ENCODE measurements around the gene GNPTG.
"Not testable (repeated sequence)": the region's sequence is repeated elsewhere in the genome, so short reads cannot be mapped to it uniquely, and the experiment has no call there.

The GNPTG gene

DNA sequence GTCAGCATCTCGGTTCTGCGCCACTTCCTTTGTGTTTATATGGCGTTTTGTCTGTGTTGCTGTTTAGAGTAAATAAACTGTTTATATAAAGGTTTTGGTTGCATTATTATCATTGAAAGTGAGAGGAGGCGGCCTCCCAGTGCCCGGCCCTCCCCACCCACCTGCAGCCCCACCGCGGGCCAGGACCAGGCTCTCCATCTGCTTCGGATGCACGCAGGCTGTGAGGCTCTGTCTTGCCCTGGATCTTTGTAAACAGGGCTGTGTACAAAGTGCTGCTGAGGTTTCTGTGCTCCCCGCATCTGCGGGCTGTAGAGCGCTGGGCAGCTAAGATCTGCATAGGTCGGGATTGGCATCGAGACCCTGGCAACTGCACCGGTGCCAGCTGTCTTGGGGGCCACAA is 26.5 kb upstream of the GNPTG start:
- peaks cover 0 to under 1% (median 0%) of the 10 kb centered on the region in 5 experiments for H3K9me3 ChIP-seq (ENCODE audit: control extremely low read depth in 1 of 5, control insufficient read depth in 4 of 5, insufficient read depth in 2 of 5, low read depth in 1 of 5, low read length in 4 of 5)
- WGBS (ENCODE audit: insufficient coverage) = 97% methylated on average over 12 of the region's 15 CpGs
- CTCF ChIA-PET = interaction anchor here (1.4 kb wide), 1 partner anchor 11 kb away, joined by 3 read pairs; no protein-coding TSS in a partner anchor
- no peak for DNase-seq
- H3K27ac ChIP-seq (ENCODE audit: insufficient read depth in 1 of 2, low read depth in 1 of 2, low read length in 2 of 2, poor library complexity in 1 of 2, severe bottlenecking in 2 of 2) = no peak overlapping the region
- peaks cover 0 to 49% (median 35%) of the 10 kb centered on the region in 4 experiments for H3K36me3 ChIP-seq (ENCODE audit: control insufficient read depth in 4 of 4, insufficient read depth in 4 of 4, low read length in 3 of 4)
- peaks cover 0 to 4% (median 0%) of the 10 kb centered on the region in 5 experiments for H3K27me3 ChIP-seq (replicated peaks in 2 of 5; ENCODE audit: control insufficient read depth in 4 of 5, insufficient read depth in 5 of 5, low read length in 4 of 5)
- H3K4me3 ChIP-seq (ENCODE audit: control insufficient read depth in 1 of 7, extremely low read depth in 1 of 7, insufficient read depth in 4 of 7, low read depth in 2 of 7, low read length in 6 of 7) = no peak overlapping the region
- H3K4me1 ChIP-seq (ENCODE audit: control extremely low read depth in 1 of 4, control insufficient read depth in 4 of 4, insufficient read depth in 4 of 4, low read length in 3 of 4) = no peaks in the 10 kb centered on the region
- POLR2A ChIA-PET = no interaction called here

DNA sequence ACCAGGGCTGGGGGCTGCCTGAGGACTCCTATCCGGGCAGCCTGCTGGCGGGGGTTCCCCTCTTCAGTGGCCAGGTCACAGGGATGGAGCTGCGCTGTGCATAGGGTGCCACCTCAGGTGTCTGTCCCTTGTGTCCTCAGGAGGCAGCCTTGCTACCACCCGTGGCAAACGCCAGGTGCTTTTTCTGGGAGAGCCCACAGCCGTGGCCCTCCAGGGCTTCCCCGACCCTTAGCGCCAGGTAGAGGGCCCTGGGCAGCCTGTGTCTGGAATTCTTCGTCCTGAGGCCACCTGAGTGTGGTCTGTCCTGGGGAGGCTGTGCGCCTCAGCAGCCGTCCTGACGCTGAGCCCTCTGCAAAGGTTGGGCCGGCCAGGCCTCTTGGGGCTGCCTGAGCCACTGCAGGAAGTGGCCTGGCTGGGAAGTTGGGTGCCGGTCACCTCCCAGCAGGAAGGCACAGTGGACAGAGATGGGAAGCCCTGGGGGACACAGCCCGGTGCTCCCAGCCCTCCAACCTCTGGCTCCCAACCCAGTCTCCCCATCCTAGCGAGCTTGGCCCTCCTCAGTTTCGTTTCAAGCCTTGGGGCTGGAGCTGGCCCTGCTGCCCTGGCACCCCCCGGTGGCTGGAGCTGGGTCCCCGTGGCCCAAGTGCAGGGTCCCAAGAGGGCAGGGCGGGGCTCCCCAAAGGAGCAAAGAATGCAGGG is 25.9 kb upstream of the GNPTG start:
- H3K27ac ChIP-seq (ENCODE audit: insufficient read depth in 1 of 2, low read depth in 1 of 2, low read length in 2 of 2, poor library complexity in 1 of 2, severe bottlenecking in 2 of 2) = no peak overlapping the region
- ChIA-PET POLR2A (interaction anchor here (0.6 kb wide), 1 partner anchor 51 kb away, joined by 4 read pairs; no protein-coding TSS in a partner anchor), CTCF (interaction anchor here (0.9 to 1.4 kb wide), 2 partner anchors 11 to 14 kb away, joined by 3 read pairs; no protein-coding TSS in a partner anchor)
- H3K4me1 ChIP-seq (ENCODE audit: control extremely low read depth in 1 of 4, control insufficient read depth in 4 of 4, insufficient read depth in 4 of 4, low read length in 3 of 4) = peaks cover 0 to under 1% (median under 1%) of the 10 kb centered on the region in 4 experiments
- H3K9me3 ChIP-seq (ENCODE audit: control extremely low read depth in 1 of 5, control insufficient read depth in 4 of 5, insufficient read depth in 2 of 5, low read depth in 1 of 5, low read length in 4 of 5) = peaks cover 0 to 4% (median 2%) of the 10 kb centered on the region in 5 experiments
- peaks cover 0 to 9% (median 0%) of the 10 kb centered on the region in 5 experiments for H3K27me3 ChIP-seq (replicated peaks in 2 of 5; ENCODE audit: control insufficient read depth in 4 of 5, insufficient read depth in 5 of 5, low read length in 4 of 5)
- 90% methylated on average over 20 of the region's 20 CpGs for WGBS (ENCODE audit: insufficient coverage)
- no peak overlapping the region for H3K4me3 ChIP-seq (ENCODE audit: control insufficient read depth in 1 of 7, extremely low read depth in 1 of 7, insufficient read depth in 4 of 7, low read depth in 2 of 7, low read length in 6 of 7)
- peaks cover 0 to 44% (median 30%) of the 10 kb centered on the region in 4 experiments for H3K36me3 ChIP-seq (ENCODE audit: control insufficient read depth in 4 of 4, insufficient read depth in 4 of 4, low read length in 3 of 4)
- DNase-seq = no peak

DNA sequence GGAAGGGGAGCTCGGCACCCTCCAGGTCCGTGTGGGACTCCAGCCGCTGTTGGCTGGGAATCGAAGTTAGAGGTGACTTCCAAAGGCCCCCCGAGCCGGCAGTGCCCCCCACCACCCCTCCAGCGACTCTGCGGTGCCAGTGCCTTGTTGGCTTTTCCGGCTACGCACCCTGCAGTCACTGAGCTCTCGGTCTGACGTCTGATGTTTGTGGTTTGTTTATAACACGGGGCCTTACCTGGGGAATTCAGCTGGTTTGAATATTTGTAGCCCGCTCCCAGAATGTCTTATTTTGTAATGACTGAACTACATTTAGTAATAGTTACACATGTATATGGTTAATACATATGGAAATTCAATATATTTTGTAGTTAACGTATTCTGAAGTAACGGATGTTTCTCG is 25.3 kb upstream of the GNPTG start:
- H3K9me3 ChIP-seq (ENCODE audit: control extremely low read depth in 1 of 5, control insufficient read depth in 4 of 5, insufficient read depth in 2 of 5, low read depth in 1 of 5, low read length in 4 of 5) = peaks cover 0 to 4% (median 2%) of the 10 kb centered on the region in 5 experiments
- ChIA-PET POLR2A (interaction anchor here (0.6 kb wide), 1 partner anchor 51 kb away, joined by 4 read pairs; no protein-coding TSS in a partner anchor), CTCF (interaction anchor here (0.9 to 1.4 kb wide), 2 partner anchors 12 to 13 kb away, joined by 3 read pairs; no protein-coding TSS in a partner anchor)
- peaks cover 0 to 39% (median 27%) of the 10 kb centered on the region in 4 experiments for H3K36me3 ChIP-seq (ENCODE audit: control insufficient read depth in 4 of 4, insufficient read depth in 4 of 4, low read length in 3 of 4)
- H3K27me3 ChIP-seq (replicated peaks in 2 of 5; ENCODE audit: control insufficient read depth in 4 of 5, insufficient read depth in 5 of 5, low read length in 4 of 5) = peaks cover 0 to 15% (median 0%) of the 10 kb centered on the region in 5 experiments
- no peak overlapping the region for H3K4me3 ChIP-seq (ENCODE audit: control insufficient read depth in 1 of 7, extremely low read depth in 1 of 7, insufficient read depth in 4 of 7, low read depth in 2 of 7, low read length in 6 of 7)
- H3K4me1 ChIP-seq (ENCODE audit: control extremely low read depth in 1 of 4, control insufficient read depth in 4 of 4, insufficient read depth in 4 of 4, low read length in 3 of 4) = peaks cover 0 to 6% (median 3%) of the 10 kb centered on the region in 4 experiments
- H3K27ac ChIP-seq (ENCODE audit: insufficient read depth in 1 of 2, low read depth in 1 of 2, low read length in 2 of 2, poor library complexity in 1 of 2, severe bottlenecking in 2 of 2) = no peak overlapping the region
- WGBS (ENCODE audit: insufficient coverage) = 93% methylated on average over 9 of the region's 17 CpGs
- no peak for DNase-seq

DNA sequence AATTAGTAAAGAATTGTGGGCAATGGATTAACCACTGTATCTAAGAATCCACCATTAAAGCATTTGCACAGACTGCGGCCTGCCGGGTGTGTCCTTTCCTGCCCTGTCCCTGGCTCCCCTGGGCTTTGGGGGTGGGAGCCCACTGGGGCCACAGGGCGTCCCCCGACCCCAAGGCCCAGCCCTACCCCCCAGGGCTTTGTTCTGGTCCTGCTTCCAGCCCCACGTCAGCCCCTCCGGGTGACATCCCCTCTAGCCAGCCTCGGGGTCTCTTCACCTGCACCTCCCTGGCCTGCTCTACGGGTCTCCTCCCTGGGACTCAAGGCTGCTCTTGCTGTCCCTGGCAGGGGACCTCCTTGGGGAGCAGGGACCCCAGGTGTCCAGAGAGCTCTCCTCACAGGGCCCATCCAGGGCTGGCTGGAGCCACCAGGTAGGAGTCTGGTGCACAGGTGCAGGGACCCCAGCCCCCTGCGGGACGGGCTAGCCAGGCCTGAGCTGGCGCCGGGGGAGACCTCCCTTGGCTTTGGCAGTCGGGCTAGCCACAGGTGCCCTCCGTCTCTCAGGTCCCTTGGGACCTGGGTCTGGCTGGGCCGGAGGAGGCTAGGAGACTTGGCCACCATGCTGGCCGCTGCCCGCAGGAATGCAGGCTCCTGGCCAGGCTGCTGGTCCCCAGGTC is 24.6 kb upstream of the GNPTG start:
- CTCF ChIA-PET = interaction anchor here (0.7 to 0.9 kb wide), 2 partner anchors 12 to 37 kb away, joined by 3 read pairs; no protein-coding TSS in a partner anchor
- DNase-seq = no peak
- Histone ChIP-seq H3K4me3 (ENCODE audit: control insufficient read depth in 1 of 7, extremely low read depth in 1 of 7, insufficient read depth in 4 of 7, low read depth in 2 of 7, low read length in 6 of 7) (no peak overlapping the region), H3K9me3 (ENCODE audit: control extremely low read depth in 1 of 5, control insufficient read depth in 4 of 5, insufficient read depth in 2 of 5, low read depth in 1 of 5, low read length in 4 of 5) (peaks cover 0 to 4% (median 2%) of the 10 kb centered on the region in 5 experiments), H3K4me1 (ENCODE audit: control extremely low read depth in 1 of 4, control insufficient read depth in 4 of 4, insufficient read depth in 4 of 4, low read length in 3 of 4) (peaks cover 0 to 13% (median 10%) of the 10 kb centered on the region in 4 experiments), H3K27me3 (replicated peaks in 2 of 5; ENCODE audit: control insufficient read depth in 4 of 5, insufficient read depth in 5 of 5, low read length in 4 of 5) (peaks cover 0 to 22% (median 2%) of the 10 kb centered on the region in 5 experiments), H3K36me3 (ENCODE audit: control insufficient read depth in 4 of 4, insufficient read depth in 4 of 4, low read length in 3 of 4) (peaks cover 0 to 33% (median 23%) of the 10 kb centered on the region in 4 experiments), H3K27ac (ENCODE audit: insufficient read depth in 1 of 2, low read depth in 1 of 2, low read length in 2 of 2, poor library complexity in 1 of 2, severe bottlenecking in 2 of 2) (no peak overlapping the region)
- POLR2A ChIA-PET = no interaction called here
- 93% methylated on average over 14 of the region's 17 CpGs for WGBS (ENCODE audit: insufficient coverage)

DNA sequence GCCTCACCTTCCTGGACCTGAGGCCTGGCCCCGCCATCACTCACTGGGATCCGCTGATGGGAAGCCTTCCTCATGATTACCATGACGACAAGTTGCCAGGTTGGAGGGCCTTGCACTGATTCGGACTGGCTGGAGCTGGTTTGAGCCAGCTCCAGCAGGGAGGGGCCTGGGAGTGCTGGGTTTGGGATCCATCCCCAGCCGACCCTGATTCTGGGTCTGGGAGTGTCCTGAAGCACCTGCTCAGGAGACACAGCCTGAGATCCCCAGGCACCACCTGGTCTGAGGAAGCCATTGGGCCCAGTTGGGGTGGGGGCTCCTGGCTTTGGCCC is 24.1 kb upstream of the GNPTG start:
- Histone ChIP-seq H3K27ac (ENCODE audit: insufficient read depth in 1 of 2, low read depth in 1 of 2, low read length in 2 of 2, poor library complexity in 1 of 2, severe bottlenecking in 2 of 2) (no peak overlapping the region), H3K36me3 (ENCODE audit: control insufficient read depth in 4 of 4, insufficient read depth in 4 of 4, low read length in 3 of 4) (peaks cover 0 to 30% (median 23%) of the 10 kb centered on the region in 4 experiments), H3K4me1 (ENCODE audit: control extremely low read depth in 1 of 4, control insufficient read depth in 4 of 4, insufficient read depth in 4 of 4, low read length in 3 of 4) (peaks cover 0 to 18% (median 15%) of the 10 kb centered on the region in 4 experiments), H3K4me3 (ENCODE audit: control insufficient read depth in 1 of 7, extremely low read depth in 1 of 7, insufficient read depth in 4 of 7, low read depth in 2 of 7, low read length in 6 of 7) (no peak overlapping the region), H3K9me3 (ENCODE audit: control extremely low read depth in 1 of 5, control insufficient read depth in 4 of 5, insufficient read depth in 2 of 5, low read depth in 1 of 5, low read length in 4 of 5) (peaks cover 0 to 4% (median 2%) of the 10 kb centered on the region in 5 experiments), H3K27me3 (replicated peaks in 2 of 5; ENCODE audit: control insufficient read depth in 4 of 5, insufficient read depth in 5 of 5, low read length in 4 of 5) (peaks cover 0 to 27% (median 7%) of the 10 kb centered on the region in 5 experiments)
- ChIA-PET CTCF (interaction anchor here (0.7 kb wide), 1 partner anchor 37 kb away, joined by 3 read pairs; no protein-coding TSS in a partner anchor), POLR2A (no interaction called here)
- DNase-seq = no peak
- 95% methylated on average over 4 of the region's 5 CpGs for WGBS (ENCODE audit: insufficient coverage)

DNA sequence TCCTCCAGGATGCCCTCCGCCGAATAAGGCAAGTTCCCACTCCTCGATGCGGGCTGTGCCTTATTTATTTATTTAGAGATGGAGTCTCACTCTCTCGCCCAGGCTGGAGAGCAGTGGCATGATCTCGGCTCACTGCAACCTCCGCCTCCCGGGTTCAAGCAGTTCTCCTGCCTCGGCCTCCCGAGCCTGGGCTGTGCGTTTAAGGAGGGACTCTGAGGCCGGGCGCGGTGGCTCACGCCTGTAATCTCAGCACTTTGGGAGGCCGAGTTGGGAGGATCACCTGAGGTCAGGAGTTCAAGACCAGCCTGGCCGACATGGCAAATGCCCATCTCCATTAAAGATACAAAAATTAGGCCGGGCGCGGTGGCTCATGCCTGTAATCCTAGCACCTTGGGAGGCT is 23.6 kb upstream of the GNPTG start:
- peaks cover 0 to 33% (median 8%) of the 10 kb centered on the region in 5 experiments for H3K27me3 ChIP-seq (replicated peaks in 2 of 5; ENCODE audit: control insufficient read depth in 4 of 5, insufficient read depth in 5 of 5, low read length in 4 of 5)
- H3K9me3 ChIP-seq (ENCODE audit: control extremely low read depth in 1 of 5, control insufficient read depth in 4 of 5, insufficient read depth in 2 of 5, low read depth in 1 of 5, low read length in 4 of 5); DNase-seq; H3K4me3 ChIP-seq (ENCODE audit: control insufficient read depth in 1 of 7, extremely low read depth in 1 of 7, insufficient read depth in 4 of 7, low read depth in 2 of 7, low read length in 6 of 7); CTCF ChIA-PET; H3K27ac ChIP-seq (ENCODE audit: insufficient read depth in 1 of 2, low read depth in 1 of 2, low read length in 2 of 2, poor library complexity in 1 of 2, severe bottlenecking in 2 of 2); POLR2A ChIA-PET: not testable (repeated sequence)
- H3K36me3 ChIP-seq (ENCODE audit: control insufficient read depth in 4 of 4, insufficient read depth in 4 of 4, low read length in 3 of 4) = peaks cover 0 to 27% (median 22%) of the 10 kb centered on the region in 4 experiments
- H3K4me1 ChIP-seq (ENCODE audit: control extremely low read depth in 1 of 4, control insufficient read depth in 4 of 4, insufficient read depth in 4 of 4, low read length in 3 of 4) = peaks cover 0 to 23% (median 21%) of the 10 kb centered on the region in 4 experiments
- 89% methylated on average over 13 of the region's 20 CpGs for WGBS (ENCODE audit: insufficient coverage)
